HS-5 (cell line): ENCODE results near the gene SETD3.

Experiments
- DNase-seq: peaks from one replicate; pipeline ENCODE4 v3.0.0-alpha.2; 2012; ENCODE audit warnings: low read depth

Gene SETD3

GRCh38 chr14:99393059-99393655 lies 87.5 kb downstream of the SETD3 start:
- DNase-seq = no peak

GRCh38 chr14:99391671-99392070 lies 89.0 kb downstream of the SETD3 start:
- DNase-seq = no peak

DNA sequence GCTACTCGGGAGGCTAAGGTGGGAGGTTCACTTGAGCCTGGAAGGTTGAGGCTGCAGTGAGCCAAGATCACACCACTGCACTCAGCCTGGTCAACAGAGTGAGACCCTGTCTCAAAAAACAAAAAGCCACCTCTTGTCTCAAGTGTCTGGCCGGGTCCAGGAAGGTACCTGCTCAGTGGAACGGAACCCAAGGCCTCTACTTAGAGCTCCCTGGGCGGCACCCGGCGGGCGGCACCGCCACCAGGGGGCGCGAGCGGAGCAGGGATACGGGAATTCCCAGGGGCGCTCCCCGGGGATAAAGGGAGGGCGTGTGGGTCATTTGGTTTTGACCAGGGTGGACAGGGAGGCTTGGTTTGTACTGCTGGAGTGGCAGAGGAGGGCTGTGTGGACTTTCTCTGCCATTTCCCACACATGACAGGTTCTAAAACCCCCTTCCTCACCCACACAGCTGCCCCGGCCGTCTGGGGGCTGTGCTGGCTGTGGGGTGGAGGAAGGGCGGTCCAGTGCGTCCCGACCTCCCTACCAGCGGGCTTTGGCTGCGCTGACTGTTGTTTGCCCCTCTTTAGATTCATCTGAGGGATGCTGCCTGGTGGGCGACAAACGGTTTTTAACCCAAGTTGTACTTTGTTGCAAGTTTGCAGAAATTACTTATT lies 91.4 kb downstream of the SETD3 start:
- no peak for DNase-seq

GRCh38 chr14:99388286-99388685 lies 92.4 kb downstream of the SETD3 start:
- DNase-seq = no peak

DNA sequence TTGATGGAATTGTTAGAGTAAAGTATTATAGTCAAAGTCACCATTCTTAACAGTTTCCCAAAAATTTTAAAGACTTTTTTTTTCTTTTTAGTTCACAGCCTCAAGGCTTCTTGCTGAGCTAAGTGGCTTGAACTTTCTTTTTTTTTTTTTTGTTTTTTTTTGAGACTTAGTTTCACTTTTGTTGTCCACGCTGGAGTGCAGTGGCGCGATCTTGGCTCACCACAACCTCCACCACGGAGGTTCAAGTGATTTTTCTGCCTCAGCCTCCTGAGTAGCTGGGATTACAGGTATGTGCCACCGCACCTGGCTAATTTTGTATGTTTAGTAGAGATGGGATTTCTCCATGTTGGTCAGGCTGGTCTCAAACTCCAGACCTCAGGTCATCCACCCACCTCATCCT lies 92.8 kb downstream of the SETD3 start:
- DNase-seq = no peak

- DNase-seq = no peak
These were observed 95.9 kb downstream of the SETD3 start for GRCh38 chr14:99384450-99385417.

DNA sequence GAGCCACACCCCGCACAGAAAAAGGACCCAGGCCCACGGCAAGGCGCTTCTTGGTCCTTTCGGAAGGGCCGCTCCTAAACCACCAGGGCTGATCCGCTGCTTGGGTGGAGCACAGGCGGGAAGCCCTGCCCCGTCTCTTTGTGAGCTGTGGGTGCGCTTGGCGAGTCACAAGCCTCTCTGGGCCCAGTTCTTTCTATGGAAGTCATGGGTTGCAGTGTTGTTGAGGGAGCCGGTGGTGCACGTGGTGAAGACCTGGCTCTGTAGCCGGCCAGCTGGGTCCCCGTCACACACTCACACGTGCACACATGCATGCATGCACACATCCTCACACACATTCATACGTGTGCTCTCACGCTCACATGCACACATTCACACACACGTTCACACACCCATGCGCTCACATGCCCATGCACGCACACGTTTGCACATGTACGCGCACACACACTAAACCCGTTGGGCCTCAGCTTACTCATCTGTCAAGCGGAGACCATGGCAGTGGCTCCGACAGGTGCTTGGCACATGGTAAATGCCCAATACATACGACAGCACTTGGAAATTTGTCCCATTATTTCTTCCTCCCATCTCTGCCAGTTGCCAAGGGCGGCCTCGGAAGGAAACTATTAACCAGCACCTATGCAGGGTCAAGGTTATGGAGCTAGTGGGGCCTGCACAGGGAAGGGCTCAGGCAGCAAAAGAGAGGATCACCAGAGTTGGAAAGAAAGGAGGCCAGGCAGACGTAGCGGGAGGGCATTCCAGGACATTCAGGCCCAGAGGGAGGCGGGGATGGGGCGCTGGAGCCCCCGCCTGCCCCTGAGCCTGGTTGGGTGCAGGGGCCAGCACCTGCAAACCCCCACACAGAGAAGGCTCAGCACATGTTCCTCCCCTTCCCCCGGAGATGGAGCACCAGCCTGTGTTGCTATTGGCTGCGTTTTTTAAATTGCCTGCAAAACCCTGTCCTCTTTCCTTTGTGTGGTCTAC lies 96.9 kb downstream of the SETD3 start:
- DNase-seq = no peak

DNA sequence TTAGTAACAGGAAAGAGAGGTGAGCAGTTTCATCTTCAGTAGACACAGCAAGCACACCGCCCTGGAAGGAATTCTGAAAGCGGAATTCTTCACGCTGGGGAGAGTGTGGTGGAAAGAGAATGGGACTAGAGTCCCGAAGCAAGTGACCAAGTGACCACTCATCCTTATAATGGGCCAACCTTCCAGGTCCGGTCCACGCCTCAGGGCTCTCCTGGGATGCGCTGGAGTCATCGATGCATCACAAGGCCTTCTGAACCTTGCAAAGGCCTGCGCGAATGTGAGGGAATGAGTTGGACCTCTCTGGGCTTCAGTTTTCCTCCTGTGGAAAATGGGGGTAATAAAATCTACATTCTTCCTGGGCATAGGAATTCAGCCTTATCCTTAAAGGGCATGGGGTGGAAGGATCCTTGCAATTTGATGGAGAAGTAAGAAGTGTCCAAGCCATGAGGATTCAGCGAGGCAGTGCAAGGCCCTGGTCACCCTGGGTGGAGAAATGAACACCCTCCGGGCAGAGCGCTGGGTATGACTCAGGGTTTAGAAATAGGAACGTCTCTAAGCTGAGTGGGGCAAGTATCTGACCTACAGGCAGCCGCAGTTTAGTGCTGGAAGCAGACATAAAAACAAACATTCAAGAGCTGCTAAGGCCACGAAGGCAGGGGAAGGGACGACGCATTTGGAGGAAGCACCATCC lies 97.7 kb downstream of the SETD3 start:
- DNase-seq = no peak

- DNase-seq = no peak
These were observed 98.6 kb downstream of the SETD3 start for GRCh38 chr14:99382071-99382470.

- DNase-seq = no peak
These were observed 99.0 kb downstream of the SETD3 start for GRCh38 chr14:99381688-99382060.

DNA sequence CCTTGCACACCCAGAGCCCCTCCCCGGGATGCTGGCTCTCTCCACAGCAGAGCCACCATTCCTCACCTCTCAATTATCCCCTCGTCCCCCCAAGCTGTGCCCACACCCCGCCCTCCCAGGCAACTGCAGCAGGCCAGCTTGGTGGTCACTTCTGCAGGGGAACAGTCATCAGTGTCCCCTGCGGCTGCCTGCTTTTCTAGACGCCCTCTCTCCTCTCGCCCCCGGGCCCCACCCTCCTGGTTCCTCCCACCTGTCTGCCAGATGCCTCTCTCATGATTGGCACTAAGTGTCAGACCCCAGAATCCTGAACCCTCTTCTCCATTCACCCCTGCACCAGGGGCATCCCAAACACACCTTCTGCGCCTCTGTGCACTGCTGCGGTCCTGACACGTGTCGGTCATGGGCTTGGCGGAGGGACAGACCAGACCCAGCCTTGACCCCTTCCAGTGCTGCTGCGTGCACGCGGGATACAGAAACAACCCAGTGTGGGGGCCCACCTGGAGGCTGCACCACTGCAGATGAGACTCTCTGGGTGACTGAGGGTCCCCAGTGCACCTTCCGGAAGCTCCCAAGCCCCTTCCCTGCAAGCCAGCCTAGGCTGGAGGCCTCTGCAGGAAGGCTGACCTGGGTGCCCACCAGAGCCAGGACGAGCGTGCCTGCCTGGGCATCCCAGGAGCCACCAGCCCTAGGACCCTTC lies 99.5 kb downstream of the SETD3 start:
- DNase-seq = no peak

- no peak for DNase-seq
These were observed 100.3 kb downstream of the SETD3 start for GRCh38 chr14:99380402-99380801.

GRCh38 chr14:99378782-99379214 lies 101.9 kb downstream of the SETD3 start:
- DNase-seq = no peak

DNA sequence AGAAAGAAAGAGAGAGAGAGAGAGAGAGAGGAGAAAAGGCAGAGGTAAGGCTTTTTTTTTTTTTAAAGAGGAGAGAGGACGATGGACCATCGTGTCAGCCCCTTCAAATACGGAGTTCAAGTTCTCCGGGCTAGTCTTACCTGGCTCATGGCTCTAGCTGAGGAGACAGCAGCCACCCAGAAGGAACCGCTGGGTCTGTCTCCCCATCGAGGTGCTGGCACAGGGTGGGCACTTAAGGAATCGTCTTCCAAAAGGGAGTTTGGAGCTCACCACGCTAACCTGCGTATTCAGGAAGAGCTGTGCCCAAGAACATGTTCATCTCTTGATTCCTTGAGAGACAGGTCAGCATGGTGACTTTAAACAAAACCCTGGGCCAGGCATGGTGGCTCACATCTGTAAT lies 102.7 kb downstream of the SETD3 start:
- DNase-seq = no peak

DNA sequence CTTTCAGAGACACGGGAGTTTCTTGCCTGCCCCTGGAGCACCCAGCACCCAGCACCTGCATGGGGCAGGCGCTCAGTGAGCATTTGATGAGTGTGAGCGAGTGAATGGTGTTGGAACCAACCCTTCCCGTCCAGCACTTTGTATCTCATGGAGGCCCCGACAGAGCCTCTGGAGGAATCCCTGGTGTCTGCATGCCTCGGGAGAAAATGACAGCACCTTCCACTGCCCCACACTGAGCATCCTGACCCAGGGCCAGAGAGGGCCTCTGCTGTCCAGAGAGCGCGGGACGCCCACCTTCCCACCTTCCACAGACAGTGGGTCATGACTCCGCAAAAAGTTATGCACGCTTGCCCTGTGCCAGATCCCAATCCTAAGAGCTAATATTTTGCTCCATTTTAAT lies 105.7 kb downstream of the SETD3 start:
- no peak for DNase-seq

- DNase-seq = no peak
These were observed 116.9 kb downstream of the SETD3 start for GRCh38 chr14:99363616-99364290.

DNA sequence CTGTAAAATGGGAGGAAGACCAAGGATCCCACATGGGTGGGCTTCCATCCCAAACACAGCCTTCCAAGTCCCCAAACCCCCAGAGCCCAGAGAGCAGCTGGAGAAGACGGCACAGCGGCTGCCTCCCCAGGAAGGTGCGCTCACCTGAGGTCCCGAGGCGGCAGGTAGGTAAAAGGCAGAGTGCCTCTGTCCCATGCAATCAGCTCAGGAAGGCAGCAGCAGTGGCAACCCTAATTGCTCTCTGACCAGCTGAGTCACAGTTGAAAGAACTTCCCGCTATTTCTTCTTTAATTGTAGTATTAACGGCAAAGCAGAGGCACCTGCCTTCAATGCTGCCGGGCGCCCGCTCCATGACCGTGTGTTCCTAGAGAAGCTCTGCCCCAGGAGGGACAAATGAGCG lies 117.6 kb downstream of the SETD3 start:
- no peak for DNase-seq

DNA sequence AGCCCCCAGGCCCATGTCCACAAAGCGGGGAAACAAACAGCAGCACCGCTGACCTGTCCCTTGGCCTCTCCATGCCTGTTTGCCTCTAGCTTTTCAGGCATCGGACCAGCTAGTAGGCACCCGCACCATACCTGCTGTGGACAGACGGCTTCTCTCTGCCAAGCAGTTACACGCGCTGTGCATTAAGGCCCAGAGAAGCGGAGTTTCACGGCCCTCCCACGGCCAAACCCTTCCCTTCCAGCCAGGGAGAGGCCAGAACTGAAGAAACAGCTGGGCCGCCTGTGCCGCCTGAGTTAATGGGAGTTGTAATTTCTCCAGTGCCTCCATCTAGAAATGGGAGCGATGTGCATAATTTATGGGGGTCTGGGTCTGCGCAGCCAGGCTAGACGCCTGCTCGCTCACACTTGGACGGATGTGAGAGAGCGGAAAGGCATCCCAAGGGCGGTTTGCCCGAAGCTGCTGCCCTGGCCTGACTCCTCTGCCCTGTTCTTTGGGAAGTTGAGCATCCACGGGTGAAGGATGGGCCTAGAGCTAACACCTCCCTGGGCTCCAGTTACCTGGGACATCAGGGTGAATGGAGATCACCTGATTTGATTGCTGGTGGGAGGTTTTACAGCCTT lies 119.0 kb downstream of the SETD3 start:
- no peak for DNase-seq

DNA sequence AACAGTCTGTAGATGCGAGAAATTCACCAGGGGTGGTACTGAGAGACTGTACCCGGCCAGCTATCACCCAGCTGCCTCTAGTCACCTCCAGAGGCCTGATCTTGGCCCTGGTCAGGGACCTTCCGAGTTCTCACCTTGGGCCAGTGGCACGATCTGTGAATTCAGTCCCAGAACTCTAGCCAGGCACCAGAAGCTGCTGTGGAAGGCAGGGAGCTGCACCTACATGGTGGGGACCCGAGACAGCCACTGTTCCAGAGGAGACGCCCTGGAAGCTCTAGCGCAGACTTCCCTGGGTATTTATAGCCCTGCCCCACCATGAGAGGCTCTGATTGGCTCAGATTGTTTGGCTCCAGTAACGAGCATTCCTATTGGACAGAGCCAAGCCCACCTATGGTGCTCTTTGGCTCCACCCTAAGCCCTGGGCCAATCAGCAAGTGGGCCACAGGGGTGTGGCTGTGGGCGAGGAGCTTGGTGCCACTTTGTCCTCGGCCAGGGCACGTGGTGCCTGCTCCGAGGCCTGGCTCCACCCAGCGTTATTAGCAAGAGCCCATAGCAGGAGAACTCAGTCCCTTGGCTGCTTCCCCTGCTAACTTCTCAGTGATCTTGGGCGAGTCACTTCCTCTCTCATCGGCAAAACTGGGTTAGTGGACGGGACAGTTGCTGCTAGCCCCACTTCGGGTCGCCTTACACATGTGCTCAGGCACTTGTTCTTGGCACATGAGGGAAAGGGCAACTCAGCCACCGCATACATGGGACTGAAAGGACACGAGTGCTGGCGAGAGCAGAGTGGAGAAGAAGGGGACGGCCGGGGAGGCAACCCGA lies 119.7 kb downstream of the SETD3 start:
- no peak for DNase-seq
